ENCODE data around the gene KLHDC9. TPM values are rescaled to one million over a fixed set of nuclear protein-coding genes. Genes with fewer than 3 reads are reported as not detected.
A peak's percentile ranks its signal among the peaks of the same experiment; 100 is the strongest.

The KLHDC9 gene
- total RNA-seq, 2 experiments from 2014 or later: 0.41 TPM; not detected in 1

DNA sequence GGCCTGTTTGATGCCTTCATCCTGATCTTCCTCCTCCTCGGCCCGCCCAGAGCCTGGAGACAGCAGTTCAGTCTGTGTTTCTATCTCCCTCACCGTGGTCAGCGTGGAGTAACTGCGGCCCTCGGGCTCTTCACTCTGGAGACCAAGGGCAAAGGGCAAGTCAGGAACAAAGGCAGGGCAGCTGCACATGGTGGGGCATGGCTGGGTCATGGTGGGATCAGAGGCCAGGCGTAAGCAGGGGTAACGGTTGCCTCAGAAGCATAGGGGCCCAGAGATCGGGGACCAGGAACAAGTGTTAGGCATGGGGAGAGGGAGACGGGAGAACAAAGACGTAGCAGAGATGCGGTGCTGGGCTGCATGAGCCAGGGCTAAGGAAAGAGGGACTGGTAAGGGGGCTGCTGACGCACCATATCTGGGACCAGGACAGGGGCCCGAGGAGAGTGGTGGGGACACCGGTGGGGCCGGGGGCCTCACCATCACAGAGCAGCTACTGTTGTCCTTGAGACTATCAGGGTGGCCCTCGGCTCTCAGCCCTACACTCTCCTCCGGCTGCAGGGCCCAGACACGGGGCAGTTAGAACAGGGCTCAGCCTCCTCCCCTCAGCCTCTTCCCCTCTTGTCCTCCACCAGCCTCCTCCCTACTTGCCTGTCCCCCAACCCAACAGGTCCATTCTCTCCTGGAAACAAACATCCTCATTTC, 25.3 kb upstream of the KLHDC9 start:
- POLR2A ChIA-PET: interaction anchor here (8.2 kb wide), 1 partner anchor 25 kb away, joined by 295 read pairs; the partner anchor contains the start of gene USF1
- intact Hi-C loops (cut with DNase I, micrococcal nuclease): loop anchor here (1.0 to 2.0 kb wide), 2 partner anchors 18 to 24 kb away; no protein-coding TSS in a partner anchor
- Histone ChIP-seq H3K27me3 (ENCODE audit: control insufficient read depth in 1 of 2, insufficient read depth in 2 of 2, low read length in 2 of 2) (no peaks in the 10 kb centered on the region), H3K36me3 (ENCODE audit: insufficient read depth, low read length) (no peaks in the 10 kb centered on the region), H3K4me3 (ENCODE audit: low read length) (no peak overlapping the region), H3K27ac (ENCODE audit: low read depth in 1 of 2, low read length in 2 of 2) (no peak overlapping the region), H3K4me1 (ENCODE audit: insufficient read depth, low read length) (peaks cover 35% of the 10 kb centered on the region), H3K9me3 (ENCODE audit: control insufficient read depth in 1 of 2, insufficient read depth in 1 of 2, low read length in 2 of 2) (no peaks in the 10 kb centered on the region)
- Mint-ChIP-seq H3K4me3 (no peak overlapping the region), H3K27ac (peak overlapping the region; percentile 30), H3K9me3 (no peaks in the 10 kb centered on the region), H3K4me1 (ENCODE audit: low read depth) (peaks cover 41% of the 10 kb centered on the region), H3K27me3 (no peaks in the 10 kb centered on the region), H3K36me3 (ENCODE audit: low read depth) (peaks cover 20% of the 10 kb centered on the region)
- CTCF ChIA-PET: no interaction called here
- ATAC-seq (ENCODE audit: poor library complexity): no peak
- no peak for DNase-seq
- no peak for TF ChIP-seq CTCF (IDR thresholded peaks at IDR 0.05)

GRCh38 chr1:161073474-161074121, 24.6 kb upstream of the KLHDC9 start:
- Histone ChIP-seq H3K36me3 (ENCODE audit: insufficient read depth, low read length) (no peaks in the 10 kb centered on the region), H3K4me1 (ENCODE audit: insufficient read depth, low read length) (peaks cover 32% of the 10 kb centered on the region), H3K27me3 (ENCODE audit: control insufficient read depth in 1 of 2, insufficient read depth in 2 of 2, low read length in 2 of 2) (no peaks in the 10 kb centered on the region), H3K27ac (ENCODE audit: low read depth in 1 of 2, low read length in 2 of 2) (no peak overlapping the region), H3K9me3 (ENCODE audit: control insufficient read depth in 1 of 2, insufficient read depth in 1 of 2, low read length in 2 of 2) (no peaks in the 10 kb centered on the region), H3K4me3 (ENCODE audit: low read length) (no peak overlapping the region)
- no peak overlapping the region for H3K4me3 Mint-ChIP-seq
- peaks cover 14% of the 10 kb centered on the region for H3K36me3 Mint-ChIP-seq (ENCODE audit: low read depth)
- H3K9me3 Mint-ChIP-seq: no peaks in the 10 kb centered on the region
- CTCF ChIA-PET: interaction anchor here (0.6 kb wide), 1 partner anchor 39 kb away, joined by 3 read pairs; no protein-coding TSS in a partner anchor
- peaks cover 35% of the 10 kb centered on the region for H3K4me1 Mint-ChIP-seq (ENCODE audit: low read depth)
- POLR2A ChIA-PET: no interaction called here
- no peaks in the 10 kb centered on the region for H3K27me3 Mint-ChIP-seq
- intact Hi-C loops (cut with DNase I, micrococcal nuclease): loop anchor here in 1 of 2 experiments (2.0 kb wide), 1 partner anchor 17 kb away; no protein-coding TSS in a partner anchor
- ATAC-seq (ENCODE audit: poor library complexity) (no peak), DNase-seq (no peak)
- TF ChIP-seq CTCF (IDR thresholded peaks at IDR 0.05): no peak
- peak overlapping the region; percentile 30 for H3K27ac Mint-ChIP-seq

- Mint-ChIP-seq H3K36me3 (ENCODE audit: low read depth) (peaks cover 2% of the 10 kb centered on the region), H3K4me3 (no peak overlapping the region), H3K9me3 (no peaks in the 10 kb centered on the region), H3K27me3 (no peaks in the 10 kb centered on the region), H3K27ac (no peak overlapping the region), H3K4me1 (ENCODE audit: low read depth) (peaks cover 33% of the 10 kb centered on the region)
- Histone ChIP-seq H3K36me3 (ENCODE audit: insufficient read depth, low read length) (no peaks in the 10 kb centered on the region), H3K4me3 (ENCODE audit: low read length) (no peak overlapping the region), H3K9me3 (ENCODE audit: control insufficient read depth in 1 of 2, insufficient read depth in 1 of 2, low read length in 2 of 2) (no peaks in the 10 kb centered on the region), H3K27me3 (ENCODE audit: control insufficient read depth in 1 of 2, insufficient read depth in 2 of 2, low read length in 2 of 2) (no peaks in the 10 kb centered on the region), H3K27ac (ENCODE audit: low read depth in 1 of 2, low read length in 2 of 2) (no peak overlapping the region), H3K4me1 (ENCODE audit: insufficient read depth, low read length) (peaks cover 26% of the 10 kb centered on the region)
- intact Hi-C loops (cut with DNase I, micrococcal nuclease): no loop called here
- no peak for TF ChIP-seq CTCF (IDR thresholded peaks at IDR 0.05)
- ATAC-seq (ENCODE audit: poor library complexity) (no peak), DNase-seq (no peak)
- CTCF ChIA-PET: interaction anchor here (1.0 kb wide), 1 partner anchor 63 kb away, joined by 3 read pairs; no protein-coding TSS in a partner anchor
- POLR2A ChIA-PET: no interaction called here
Observed at GRCh38 chr1:161074676-161075368, 23.3 kb upstream of the KLHDC9 start.
